Measurements from ENCODE around the gene HHIPL1. TPM values are rescaled to one million over a fixed set of nuclear protein-coding genes. Genes with fewer than 3 reads are reported as not detected.

The HHIPL1 gene
- total RNA-seq, 4 donors from 2014 or later, result 0.13 to 4.7 (median 0.56) TPM

GRCh38 chr14:99648027-99648784 is 3.3 kb downstream of the HHIPL1 start:
- Histone ChIP-seq H3K36me3 (no peaks in the 10 kb centered on the region), H3K4me3 (no peak overlapping the region), H3K4me1 (peaks cover 17% of the 10 kb centered on the region), H3K27me3 (peaks cover 10% of the 10 kb centered on the region), H3K9me3 (no peaks in the 10 kb centered on the region), H3K27ac (no peak overlapping the region)
- DNase-seq (ENCODE audit: low spot score in 2 of 2), result no peak
- WGBS, result 92% methylated on average over 8 of the region's 8 CpGs
- TF ChIP-seq POLR2A (IDR thresholded peaks at IDR 0.05), result no peak
- no peak for TF ChIP-seq EP300 (IDR thresholded peaks at IDR 0.05)

- TF ChIP-seq, protein P1, sequence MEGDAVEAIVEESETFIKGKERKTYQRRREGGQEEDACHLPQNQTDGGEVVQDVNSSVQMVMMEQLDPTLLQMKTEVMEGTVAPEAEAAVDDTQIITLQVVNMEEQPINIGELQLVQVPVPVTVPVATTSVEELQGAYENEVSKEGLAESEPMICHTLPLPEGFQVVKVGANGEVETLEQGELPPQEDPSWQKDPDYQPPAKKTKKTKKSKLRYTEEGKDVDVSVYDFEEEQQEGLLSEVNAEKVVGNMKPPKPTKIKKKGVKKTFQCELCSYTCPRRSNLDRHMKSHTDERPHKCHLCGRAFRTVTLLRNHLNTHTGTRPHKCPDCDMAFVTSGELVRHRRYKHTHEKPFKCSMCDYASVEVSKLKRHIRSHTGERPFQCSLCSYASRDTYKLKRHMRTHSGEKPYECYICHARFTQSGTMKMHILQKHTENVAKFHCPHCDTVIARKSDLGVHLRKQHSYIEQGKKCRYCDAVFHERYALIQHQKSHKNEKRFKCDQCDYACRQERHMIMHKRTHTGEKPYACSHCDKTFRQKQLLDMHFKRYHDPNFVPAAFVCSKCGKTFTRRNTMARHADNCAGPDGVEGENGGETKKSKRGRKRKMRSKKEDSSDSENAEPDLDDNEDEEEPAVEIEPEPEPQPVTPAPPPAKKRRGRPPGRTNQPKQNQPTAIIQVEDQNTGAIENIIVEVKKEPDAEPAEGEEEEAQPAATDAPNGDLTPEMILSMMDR (IDR thresholded peaks at IDR 0.05), result no peak
- TF ChIP-seq POLR2AphosphoS5 (IDR thresholded peaks at IDR 0.05) (no peak), POLR2A (IDR thresholded peaks at IDR 0.05) (no peak), EP300 (IDR thresholded peaks at IDR 0.05) (no peak)
- Histone ChIP-seq H3K27me3 (peaks cover 10% of the 10 kb centered on the region), H3K36me3 (no peaks in the 10 kb centered on the region), H3K4me1 (peaks cover 17% of the 10 kb centered on the region), H3K4me3 (no peak overlapping the region), H3K27ac (no peak overlapping the region), H3K9me3 (no peaks in the 10 kb centered on the region)
- no peak for DNase-seq (ENCODE audit: low spot score in 2 of 2)
- 76% methylated on average over 8 of the region's 8 CpGs for WGBS
Measured at GRCh38 chr14:99649219-99649618, 4.3 kb downstream of the HHIPL1 start.

DNA sequence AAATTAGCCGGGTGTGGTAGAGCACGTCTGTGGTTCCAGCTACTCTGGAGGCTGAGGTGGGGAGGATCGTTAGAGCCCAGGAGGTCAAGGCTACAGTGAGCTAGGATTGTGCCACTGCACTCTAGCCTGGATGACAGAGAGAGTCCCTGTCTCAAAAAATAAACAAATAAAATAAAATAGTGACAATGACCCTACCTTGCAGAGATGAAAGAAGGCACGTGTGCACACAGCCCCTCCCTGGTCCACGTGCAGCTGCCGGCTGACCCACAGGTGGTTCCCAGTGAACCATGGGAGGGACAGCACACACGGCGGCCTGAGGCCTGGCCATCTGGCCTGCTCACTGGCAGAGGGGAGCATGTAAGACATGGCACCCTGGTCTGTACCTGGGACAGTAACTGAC is 4.7 kb downstream of the HHIPL1 start:
- TF ChIP-seq EP300 (IDR thresholded peaks at IDR 0.05), result no peak
- TF ChIP-seq, protein P1 (IDR thresholded peaks at IDR 0.05), result no peak
- no peak for TF ChIP-seq POLR2AphosphoS5 (IDR thresholded peaks at IDR 0.05)
- no peak for TF ChIP-seq POLR2A (IDR thresholded peaks at IDR 0.05)
- no peak overlapping the region for H3K4me3 ChIP-seq
- H3K36me3 ChIP-seq, result no peaks in the 10 kb centered on the region
- no peak for DNase-seq (ENCODE audit: low spot score in 2 of 2)
- H3K4me1 ChIP-seq, result peaks cover 14% of the 10 kb centered on the region
- 73% methylated on average over 8 of the region's 8 CpGs for WGBS
- peaks cover 10% of the 10 kb centered on the region for H3K27me3 ChIP-seq
- H3K27ac ChIP-seq, result no peak overlapping the region
- H3K9me3 ChIP-seq, result no peaks in the 10 kb centered on the region

GRCh38 chr14:99650189-99650588 is 5.3 kb downstream of the HHIPL1 start:
- Histone ChIP-seq H3K36me3 (no peaks in the 10 kb centered on the region), H3K4me1 (peaks cover 8% of the 10 kb centered on the region), H3K9me3 (no peaks in the 10 kb centered on the region), H3K27ac (no peak overlapping the region), H3K4me3 (no peak overlapping the region), H3K27me3 (peaks cover 5% of the 10 kb centered on the region)
- TF ChIP-seq, protein P1 (IDR thresholded peaks at IDR 0.05), result no peak
- no peak for TF ChIP-seq POLR2AphosphoS5 (IDR thresholded peaks at IDR 0.05)
- no peak for TF ChIP-seq EP300 (IDR thresholded peaks at IDR 0.05)
- no peak for TF ChIP-seq POLR2A (IDR thresholded peaks at IDR 0.05)
- no peak for DNase-seq (ENCODE audit: low spot score in 2 of 2)
- 93% methylated on average over 3 of the region's 9 CpGs for WGBS

DNA sequence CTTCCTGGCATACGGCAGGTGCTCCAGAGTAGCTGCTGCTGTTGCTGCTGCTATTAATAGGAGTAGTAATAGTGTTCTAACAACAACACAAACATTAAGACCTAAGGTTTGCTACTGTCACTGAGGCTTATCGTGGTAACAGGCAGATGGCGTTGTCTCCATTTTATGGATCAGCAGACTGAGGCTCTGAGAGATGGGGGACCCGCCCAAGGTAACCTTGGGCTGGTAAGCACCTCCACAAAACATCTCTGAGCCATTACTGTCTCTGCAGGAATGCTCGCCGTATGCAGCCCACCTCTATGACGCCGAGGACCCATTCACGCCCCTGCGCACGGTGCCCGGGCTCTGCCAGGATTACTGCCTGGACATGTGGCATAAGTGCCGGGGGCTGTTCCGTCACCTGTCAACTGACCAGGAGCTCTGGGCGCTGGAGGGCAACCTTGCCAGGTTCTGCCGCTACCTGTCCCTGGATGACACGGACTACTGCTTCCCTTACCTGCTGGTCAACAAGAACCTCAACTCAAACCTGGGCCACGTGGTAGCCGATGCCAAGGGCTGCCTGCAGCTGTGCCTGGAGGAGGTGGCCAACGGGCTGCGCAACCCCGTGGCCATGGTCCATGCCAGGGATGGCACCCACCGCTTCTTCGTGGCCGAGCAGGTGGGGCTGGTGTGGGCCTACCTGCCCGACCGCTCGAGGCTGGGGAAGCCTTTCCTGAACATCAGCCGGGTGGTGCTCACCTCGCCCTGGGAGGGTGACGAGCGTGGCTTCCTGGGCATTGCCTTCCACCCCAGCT is 7.2 kb downstream of the HHIPL1 start:
- Histone ChIP-seq H3K4me1 (no peaks in the 10 kb centered on the region), H3K27ac (no peak overlapping the region), H3K36me3 (no peaks in the 10 kb centered on the region), H3K9me3 (no peaks in the 10 kb centered on the region), H3K27me3 (peaks cover 4% of the 10 kb centered on the region), H3K4me3 (no peak overlapping the region)
- no peak for TF ChIP-seq POLR2A (IDR thresholded peaks at IDR 0.05)
- no peak for TF ChIP-seq POLR2AphosphoS5 (IDR thresholded peaks at IDR 0.05)
- TF ChIP-seq, protein P1 (IDR thresholded peaks at IDR 0.05), result no peak
- TF ChIP-seq EP300 (IDR thresholded peaks at IDR 0.05), result no peak
- WGBS, result 91% methylated on average over 17 of the region's 32 CpGs
- no peak for DNase-seq (ENCODE audit: low spot score in 2 of 2)

Measured in suprapubic skin (tissue), 4 donors.